Measurements from ENCODE around the gene SORCS2.

SORCS2 gene

GRCh38 chr4:7687006-7687405, 494.7 kb downstream of the SORCS2 start:
- H3K36me3 ChIP-seq (ENCODE audit: insufficient read depth, low read length): no peaks in the 10 kb centered on the region
- no peaks in the 10 kb centered on the region for H3K4me1 ChIP-seq (ENCODE audit: insufficient read depth, low read length)
- no peak overlapping the region for H3K27ac ChIP-seq (ENCODE audit: low read depth, low read length)
- H3K4me3 ChIP-seq (ENCODE audit: low read length): no peak overlapping the region
- H3K27me3 ChIP-seq (ENCODE audit: insufficient read depth, low read length): no peaks in the 10 kb centered on the region
- no peak overlapping the region for H3K9ac ChIP-seq (ENCODE audit: low read depth, low read length)
- WGBS: 87% methylated on average over 9 of the region's 9 CpGs
- H3K9me3 ChIP-seq (ENCODE audit: insufficient read depth, low read depth, low read length): 0 out of 2 replicates have a peak, but pooled peaks cover 9% of the 10 kb centered on the region

GRCh38 chr4:7687796-7688195, 495.5 kb downstream of the SORCS2 start:
- Histone ChIP-seq H3K4me3 (ENCODE audit: low read length) (no peak overlapping the region), H3K9me3 (ENCODE audit: insufficient read depth, low read depth, low read length) (0 out of 2 replicates have a peak, but pooled peaks cover 5% of the 10 kb centered on the region), H3K27me3 (ENCODE audit: insufficient read depth, low read length) (no peaks in the 10 kb centered on the region), H3K36me3 (ENCODE audit: insufficient read depth, low read length) (no peaks in the 10 kb centered on the region), H3K27ac (ENCODE audit: low read depth, low read length) (no peak overlapping the region), H3K9ac (ENCODE audit: low read depth, low read length) (no peak overlapping the region), H3K4me1 (ENCODE audit: insufficient read depth, low read length) (no peaks in the 10 kb centered on the region)
- 94% methylated on average over 9 of the region's 9 CpGs for WGBS

DNA sequence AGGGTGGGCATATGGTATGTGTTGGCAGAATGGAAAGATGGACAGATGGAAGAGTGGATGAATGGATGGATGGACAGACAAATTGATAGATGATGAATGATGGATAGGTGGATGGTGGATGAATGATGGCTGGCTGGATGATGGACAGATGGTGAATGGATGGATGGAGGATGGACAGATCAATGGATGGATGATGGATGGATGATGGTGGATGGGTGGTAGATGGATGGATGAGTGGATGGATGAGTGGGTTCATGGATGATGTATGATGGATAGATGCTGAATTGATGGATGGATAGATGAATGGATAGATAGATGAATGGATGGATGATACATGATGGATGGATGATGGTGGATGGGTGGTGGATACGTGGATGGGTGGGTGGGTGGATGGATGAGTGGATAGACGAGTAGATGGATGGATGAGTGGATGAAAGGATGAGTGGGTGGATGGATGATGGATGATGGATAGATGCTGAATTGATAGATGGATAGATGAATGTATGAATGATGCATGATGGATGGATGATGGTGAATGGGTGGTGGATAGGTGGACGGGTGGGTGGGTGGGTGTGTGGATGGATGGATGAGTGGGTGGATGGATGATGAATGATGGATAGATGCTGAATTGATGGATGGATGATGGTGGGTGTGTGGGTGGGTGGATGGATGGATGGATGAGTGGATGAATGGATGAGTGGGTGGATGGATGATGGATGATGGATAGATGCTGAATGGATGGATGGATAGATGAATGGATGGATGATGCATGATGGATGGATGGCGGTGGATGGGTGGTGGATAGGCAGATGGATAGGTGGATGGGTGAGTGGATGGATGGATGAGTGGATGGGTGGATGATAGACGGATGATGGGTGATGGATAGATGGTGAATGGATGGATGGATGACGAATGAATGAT, 497.7 kb downstream of the SORCS2 start:
- H3K27ac ChIP-seq (ENCODE audit: low read depth, low read length): no peak overlapping the region
- 86% methylated on average over 6 of the region's 6 CpGs for WGBS
- no peak overlapping the region for H3K4me3 ChIP-seq (ENCODE audit: low read length)
- H3K9me3 ChIP-seq (ENCODE audit: insufficient read depth, low read depth, low read length): no peaks in the 10 kb centered on the region
- H3K27me3 ChIP-seq (ENCODE audit: insufficient read depth, low read length): no peaks in the 10 kb centered on the region
- no peaks in the 10 kb centered on the region for H3K36me3 ChIP-seq (ENCODE audit: insufficient read depth, low read length)
- no peak overlapping the region for H3K9ac ChIP-seq (ENCODE audit: low read depth, low read length)
- no peaks in the 10 kb centered on the region for H3K4me1 ChIP-seq (ENCODE audit: insufficient read depth, low read length)

GRCh38 chr4:7691061-7691460, 498.7 kb downstream of the SORCS2 start:
- H3K27me3 ChIP-seq (ENCODE audit: insufficient read depth, low read length): no peaks in the 10 kb centered on the region
- no peaks in the 10 kb centered on the region for H3K4me1 ChIP-seq (ENCODE audit: insufficient read depth, low read length)
- WGBS: 91% methylated on average over 6 of the region's 6 CpGs
- no peaks in the 10 kb centered on the region for H3K9me3 ChIP-seq (ENCODE audit: insufficient read depth, low read depth, low read length)
- no peak overlapping the region for H3K27ac ChIP-seq (ENCODE audit: low read depth, low read length)
- no peak overlapping the region for H3K4me3 ChIP-seq (ENCODE audit: low read length)
- no peak overlapping the region for H3K9ac ChIP-seq (ENCODE audit: low read depth, low read length)
- H3K36me3 ChIP-seq (ENCODE audit: insufficient read depth, low read length): no peaks in the 10 kb centered on the region

GRCh38 chr4:7691982-7692381, 499.6 kb downstream of the SORCS2 start:
- no peaks in the 10 kb centered on the region for H3K4me1 ChIP-seq (ENCODE audit: insufficient read depth, low read length)
- 88% methylated on average over 8 of the region's 8 CpGs for WGBS

GRCh38 chr4:7692451-7693236, 500.3 kb downstream of the SORCS2 start:
- no peaks in the 10 kb centered on the region for H3K27me3 ChIP-seq (ENCODE audit: insufficient read depth, low read length)
- no peak overlapping the region for H3K4me3 ChIP-seq (ENCODE audit: low read length)
- no peaks in the 10 kb centered on the region for H3K36me3 ChIP-seq (ENCODE audit: insufficient read depth, low read length)
- no peak overlapping the region for H3K27ac ChIP-seq (ENCODE audit: low read depth, low read length)
- 92% methylated on average over 18 of the region's 18 CpGs for WGBS
- no peaks in the 10 kb centered on the region for H3K9me3 ChIP-seq (ENCODE audit: insufficient read depth, low read depth, low read length)
- no peak overlapping the region for H3K9ac ChIP-seq (ENCODE audit: low read depth, low read length)
- no peaks in the 10 kb centered on the region for H3K4me1 ChIP-seq (ENCODE audit: insufficient read depth, low read length)

More at GRCh38 chr4:7691982-7692381, 499.6 kb downstream of the SORCS2 start:
- Histone ChIP-seq H3K27ac (ENCODE audit: low read depth, low read length) (no peak overlapping the region), H3K4me3 (ENCODE audit: low read length) (no peak overlapping the region), H3K27me3 (ENCODE audit: insufficient read depth, low read length) (no peaks in the 10 kb centered on the region), H3K36me3 (ENCODE audit: insufficient read depth, low read length) (no peaks in the 10 kb centered on the region), H3K9ac (ENCODE audit: low read depth, low read length) (no peak overlapping the region), H3K9me3 (ENCODE audit: insufficient read depth, low read depth, low read length) (no peaks in the 10 kb centered on the region)

DNA sequence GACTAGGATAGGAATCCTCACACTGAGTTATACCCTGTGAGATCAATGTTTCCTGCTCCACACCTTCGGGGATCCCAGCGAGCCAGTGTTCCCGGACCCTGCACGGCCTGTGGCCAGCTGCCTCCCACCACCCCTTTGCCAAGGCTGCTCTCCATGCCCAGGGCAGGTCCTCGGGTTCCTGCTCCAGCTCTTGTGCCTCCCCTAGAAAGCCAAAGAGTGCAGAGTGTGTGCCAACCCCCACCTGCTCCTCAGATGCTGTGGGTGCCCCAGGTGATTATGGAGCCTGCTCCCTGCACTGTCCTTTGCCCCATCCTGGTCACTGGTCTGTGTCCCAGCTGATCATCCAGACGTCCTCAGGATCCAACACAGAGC, 500.9 kb downstream of the SORCS2 start:
- Histone ChIP-seq H3K9ac (ENCODE audit: low read depth, low read length) (no peak overlapping the region), H3K27me3 (ENCODE audit: insufficient read depth, low read length) (no peaks in the 10 kb centered on the region), H3K4me1 (ENCODE audit: insufficient read depth, low read length) (no peaks in the 10 kb centered on the region), H3K9me3 (ENCODE audit: insufficient read depth, low read depth, low read length) (no peaks in the 10 kb centered on the region), H3K4me3 (ENCODE audit: low read length) (no peak overlapping the region), H3K27ac (ENCODE audit: low read depth, low read length) (no peak overlapping the region), H3K36me3 (ENCODE audit: insufficient read depth, low read length) (no peaks in the 10 kb centered on the region)
- 90% methylated on average over 6 of the region's 6 CpGs for WGBS

GRCh38 chr4:7693711-7694110, 501.4 kb downstream of the SORCS2 start:
- no peaks in the 10 kb centered on the region for H3K9me3 ChIP-seq (ENCODE audit: insufficient read depth, low read depth, low read length)
- H3K4me3 ChIP-seq (ENCODE audit: low read length): no peak overlapping the region
- H3K9ac ChIP-seq (ENCODE audit: low read depth, low read length): no peak overlapping the region
- 96% methylated on average over 12 of the region's 12 CpGs for WGBS
- no peaks in the 10 kb centered on the region for H3K36me3 ChIP-seq (ENCODE audit: insufficient read depth, low read length)
- no peak overlapping the region for H3K27ac ChIP-seq (ENCODE audit: low read depth, low read length)
- no peaks in the 10 kb centered on the region for H3K4me1 ChIP-seq (ENCODE audit: insufficient read depth, low read length)
- H3K27me3 ChIP-seq (ENCODE audit: insufficient read depth, low read length): no peaks in the 10 kb centered on the region

GRCh38 chr4:7694324-7694723, 502.0 kb downstream of the SORCS2 start:
- H3K36me3 ChIP-seq (ENCODE audit: insufficient read depth, low read length): no peaks in the 10 kb centered on the region
- H3K27me3 ChIP-seq (ENCODE audit: insufficient read depth, low read length): no peaks in the 10 kb centered on the region
- H3K9ac ChIP-seq (ENCODE audit: low read depth, low read length): no peak overlapping the region
- no peaks in the 10 kb centered on the region for H3K9me3 ChIP-seq (ENCODE audit: insufficient read depth, low read depth, low read length)
- 93% methylated on average over 13 of the region's 13 CpGs for WGBS
- H3K4me1 ChIP-seq (ENCODE audit: insufficient read depth, low read length): no peaks in the 10 kb centered on the region
- no peak overlapping the region for H3K27ac ChIP-seq (ENCODE audit: low read depth, low read length)
- no peak overlapping the region for H3K4me3 ChIP-seq (ENCODE audit: low read length)

DNA sequence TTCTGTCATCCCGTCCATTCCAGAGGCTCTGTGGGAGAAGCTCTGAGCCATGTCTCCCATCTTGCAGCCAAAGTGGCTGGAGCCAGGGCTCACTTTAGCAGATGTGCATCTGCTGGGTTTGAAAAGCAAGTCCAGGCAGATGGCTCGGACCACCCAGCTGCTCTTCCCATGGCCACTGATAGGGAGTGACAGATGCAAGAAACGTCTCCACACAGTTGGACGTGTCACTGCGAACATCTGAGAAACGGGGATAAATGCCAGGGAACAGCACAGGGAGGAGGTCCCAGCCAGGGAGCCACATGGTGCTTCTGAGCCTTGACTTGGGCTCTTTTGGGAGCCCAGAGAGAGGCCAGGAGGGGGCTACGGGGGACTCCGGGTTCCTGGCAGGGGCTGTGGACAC, 505.0 kb downstream of the SORCS2 start:
- Histone ChIP-seq H3K9ac (ENCODE audit: low read depth, low read length) (no peak overlapping the region), H3K36me3 (ENCODE audit: insufficient read depth, low read length) (no peaks in the 10 kb centered on the region)

GRCh38 chr4:7697821-7698220, 505.5 kb downstream of the SORCS2 start:
- Histone ChIP-seq H3K36me3 (ENCODE audit: insufficient read depth, low read length) (no peaks in the 10 kb centered on the region), H3K9ac (ENCODE audit: low read depth, low read length) (no peak overlapping the region), H3K4me1 (ENCODE audit: insufficient read depth, low read length) (no peaks in the 10 kb centered on the region), H3K4me3 (ENCODE audit: low read length) (no peak overlapping the region), H3K27me3 (ENCODE audit: insufficient read depth, low read length) (no peaks in the 10 kb centered on the region), H3K9me3 (ENCODE audit: insufficient read depth, low read depth, low read length) (no peaks in the 10 kb centered on the region), H3K27ac (ENCODE audit: low read depth, low read length) (no peak overlapping the region)
- 92% methylated on average over 13 of the region's 13 CpGs for WGBS

More for the DNA sequence above, 505.0 kb downstream of the SORCS2 start:
- Histone ChIP-seq H3K27ac (ENCODE audit: low read depth, low read length) (no peak overlapping the region), H3K9me3 (ENCODE audit: insufficient read depth, low read depth, low read length) (no peaks in the 10 kb centered on the region), H3K4me1 (ENCODE audit: insufficient read depth, low read length) (no peaks in the 10 kb centered on the region), H3K4me3 (ENCODE audit: low read length) (no peak overlapping the region), H3K27me3 (ENCODE audit: insufficient read depth, low read length) (no peaks in the 10 kb centered on the region)
- 92% methylated on average over 8 of the region's 8 CpGs for WGBS

Data from HUES64 (cell line).